ENCODE results near the gene MTUS2. TPM values are rescaled to one million over a fixed set of nuclear protein-coding genes. Genes with fewer than 3 reads are reported as not detected.

Gene MTUS2
- total RNA-seq, 1 experiment from 2014 or later = 0.35 TPM

DNA sequence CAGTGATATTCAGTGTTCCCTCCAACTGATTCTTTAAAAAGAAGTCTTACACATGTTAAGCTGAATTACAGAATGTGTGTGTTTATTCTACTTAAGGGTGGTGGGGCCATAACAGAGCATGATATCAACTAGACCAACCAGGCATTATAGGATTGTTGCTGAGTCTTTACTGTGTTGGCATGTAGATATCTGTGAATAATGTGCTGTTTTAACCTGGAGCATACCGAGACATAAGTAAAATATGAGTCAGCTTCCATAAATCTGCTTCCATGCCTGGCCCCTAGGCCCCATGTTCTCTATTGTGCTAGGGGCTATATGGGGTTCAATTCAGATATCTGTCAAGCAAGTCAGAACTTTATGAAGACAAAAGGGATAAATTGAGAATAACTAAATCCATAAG, 295.7 kb downstream of the MTUS2 start:
- no peaks in the 10 kb centered on the region for H3K79me1 ChIP-seq (ENCODE audit: insufficient read depth, low read depth, low read length, poor library complexity, severe bottlenecking)
- H3K23ac ChIP-seq (ENCODE audit: insufficient read length, low read depth, low read length) = no peak overlapping the region
- TF ChIP-seq, protein P1, sequence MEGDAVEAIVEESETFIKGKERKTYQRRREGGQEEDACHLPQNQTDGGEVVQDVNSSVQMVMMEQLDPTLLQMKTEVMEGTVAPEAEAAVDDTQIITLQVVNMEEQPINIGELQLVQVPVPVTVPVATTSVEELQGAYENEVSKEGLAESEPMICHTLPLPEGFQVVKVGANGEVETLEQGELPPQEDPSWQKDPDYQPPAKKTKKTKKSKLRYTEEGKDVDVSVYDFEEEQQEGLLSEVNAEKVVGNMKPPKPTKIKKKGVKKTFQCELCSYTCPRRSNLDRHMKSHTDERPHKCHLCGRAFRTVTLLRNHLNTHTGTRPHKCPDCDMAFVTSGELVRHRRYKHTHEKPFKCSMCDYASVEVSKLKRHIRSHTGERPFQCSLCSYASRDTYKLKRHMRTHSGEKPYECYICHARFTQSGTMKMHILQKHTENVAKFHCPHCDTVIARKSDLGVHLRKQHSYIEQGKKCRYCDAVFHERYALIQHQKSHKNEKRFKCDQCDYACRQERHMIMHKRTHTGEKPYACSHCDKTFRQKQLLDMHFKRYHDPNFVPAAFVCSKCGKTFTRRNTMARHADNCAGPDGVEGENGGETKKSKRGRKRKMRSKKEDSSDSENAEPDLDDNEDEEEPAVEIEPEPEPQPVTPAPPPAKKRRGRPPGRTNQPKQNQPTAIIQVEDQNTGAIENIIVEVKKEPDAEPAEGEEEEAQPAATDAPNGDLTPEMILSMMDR (conservative IDR thresholded peaks at IDR 0.05) = no peak
- H3K23me2 ChIP-seq (ENCODE audit: insufficient read length, low read depth, low read length, poor library complexity, severe bottlenecking) = no peaks in the 10 kb centered on the region
- no peak overlapping the region for H2BK12ac ChIP-seq (ENCODE audit: insufficient read length, low read depth, low read length)
- H4K20me1 ChIP-seq (ENCODE audit: control insufficient read depth, insufficient read depth, insufficient read length) = no peaks in the 10 kb centered on the region
- no peak overlapping the region for H3T11ph ChIP-seq (ENCODE audit: low read length)
- no peak overlapping the region for H3K27ac ChIP-seq (ENCODE audit: insufficient read length, low read depth, low read length)
- no peak overlapping the region for H3K4me2 ChIP-seq (ENCODE audit: insufficient read depth, insufficient read length, low read length)
- no peaks in the 10 kb centered on the region for H3K4me1 ChIP-seq (ENCODE audit: insufficient read depth, low read length)
- H3K4ac ChIP-seq (ENCODE audit: low read depth, low read length) = no peak overlapping the region
- Mint-ChIP-seq H3K36me3 (ENCODE audit: insufficient read depth in 1 of 3, low read depth in 3 of 3) (no peaks in the 10 kb centered on the region; a peak in 1 of 7 replicates), H3K9me3 (no peaks in the 10 kb centered on the region), H3K4me1 (no peaks in the 10 kb centered on the region), H3K27ac (no peak overlapping the region), H3K27me3 (ENCODE audit: low read depth) (no peaks in the 10 kb centered on the region; the same call in 1 of the 2 replicates), H3K4me3 (no peak overlapping the region)
- no peak overlapping the region for H2AFZ ChIP-seq (ENCODE audit: low read length)
- H2BK20ac ChIP-seq (ENCODE audit: low read depth, low read length, poor library complexity, severe bottlenecking) = no peak overlapping the region
- DNase-seq = no peak
- H3K9me3 ChIP-seq (ENCODE audit: control insufficient read depth, low read depth, low read length) = no peaks in the 10 kb centered on the region
- no peak overlapping the region for H4K91ac ChIP-seq (ENCODE audit: insufficient read length, low read depth, low read length)
- no peak overlapping the region for H2BK120ac ChIP-seq (ENCODE audit: low read depth, low read length, poor library complexity, severe bottlenecking)
- no peak overlapping the region for H2AK5ac ChIP-seq (ENCODE audit: insufficient read length, low read length)
- H3K56ac ChIP-seq (ENCODE audit: insufficient read length, low read depth, low read length) = no peak overlapping the region
- H4K5ac ChIP-seq (ENCODE audit: insufficient read length, low read depth, low read length) = no peak overlapping the region
- no peak overlapping the region for H3K9ac ChIP-seq (ENCODE audit: extremely low read depth, insufficient read length, low read length)
- no peak overlapping the region for H3K18ac ChIP-seq (ENCODE audit: insufficient read length, low read depth, low read length)
- H2BK15ac ChIP-seq (ENCODE audit: low read depth, low read length) = no peak overlapping the region
- H3K79me2 ChIP-seq (ENCODE audit: insufficient read depth, low read length) = no peaks in the 10 kb centered on the region
- WGBS (ENCODE audit: extremely low coverage, insufficient read length, low lambda C conversion rate) = no CpG with 5 or more reads among the region's 1 CpG
- no peak overlapping the region for H4K8ac ChIP-seq (replicated peaks; ENCODE audit: insufficient read length, low read depth, low read length)
- H2BK5ac ChIP-seq (ENCODE audit: insufficient read length, low read length) = no peak overlapping the region
- H3K14ac ChIP-seq (ENCODE audit: insufficient read depth, low read length) = no peak overlapping the region
- H3K27me3 ChIP-seq (ENCODE audit: insufficient read depth, low read length) = no peaks in the 10 kb centered on the region

Measured in H9 (cell line).